GM12892 (cell line): ENCODE results near the gene FUBP3.

ENCODE experiments used
- DNase-seq: peaks from one replicate; pipeline ENCODE4 v3.0.0; 2011; ENCODE audit not compliant: insufficient read length
- FAIRE-seq: peaks from 2 replicates; lab custom pipeline; 2011; peaks lifted over from hg19 to GRCh38; lab: Jason Lieb, UNC
- POLR2A ChIP-seq: IDR thresholded peaks from 2 replicates; pipeline ENCODE4 v1.6.1; 2011; ENCODE audit warnings: low read depth, low read length, control low read depth
- POLR2AphosphoS5 ChIP-seq: IDR thresholded peaks from 2 replicates; pipeline ENCODE4 v1.6.1; 2011; ENCODE audit warnings: low read depth, low read length, control low read depth
- TAF1 ChIP-seq: IDR thresholded peaks from 2 replicates; pipeline ENCODE4 v1.6.1; 2011; ENCODE audit warnings: low read depth, mild to moderate bottlenecking, control low read depth, low read length, borderline replicate concordance

The FUBP3 gene

DNA sequence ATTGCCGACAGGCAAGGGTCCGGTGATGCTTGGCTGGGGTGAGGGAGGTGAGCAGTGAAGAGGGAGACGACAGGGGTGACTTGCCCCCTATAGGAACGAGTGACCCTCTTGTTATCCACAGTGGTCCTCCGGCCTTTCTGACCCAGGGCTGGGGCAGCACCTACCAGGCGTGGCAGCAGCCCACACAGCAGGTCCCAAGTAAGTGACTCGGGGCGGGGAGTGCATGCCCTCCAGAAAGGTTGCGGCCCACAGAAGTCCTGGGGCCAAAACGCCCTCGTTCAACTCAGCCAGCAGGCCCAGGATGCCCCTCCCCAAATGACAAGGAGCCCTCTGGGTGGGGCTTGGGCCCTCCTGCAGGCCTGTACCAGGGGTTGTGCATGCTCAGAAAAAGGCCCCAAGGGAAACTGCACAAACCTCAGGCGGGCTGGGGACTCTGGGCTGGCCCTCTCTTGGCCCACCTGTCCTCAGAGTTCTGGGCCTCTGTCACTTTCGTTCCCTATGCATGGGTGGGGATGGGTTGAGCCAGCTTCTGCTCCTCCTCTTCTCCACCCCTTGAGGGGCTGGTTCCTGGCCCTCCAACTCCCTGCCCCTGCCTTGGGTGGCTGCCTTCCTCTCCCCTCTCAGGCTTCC is 52.8 kb downstream of the FUBP3 start:
- TF ChIP-seq TAF1 = no peak
- TF ChIP-seq POLR2AphosphoS5 = no peak
- no peak for TF ChIP-seq POLR2A
- no peak for FAIRE-seq
- no peak for DNase-seq

DNA sequence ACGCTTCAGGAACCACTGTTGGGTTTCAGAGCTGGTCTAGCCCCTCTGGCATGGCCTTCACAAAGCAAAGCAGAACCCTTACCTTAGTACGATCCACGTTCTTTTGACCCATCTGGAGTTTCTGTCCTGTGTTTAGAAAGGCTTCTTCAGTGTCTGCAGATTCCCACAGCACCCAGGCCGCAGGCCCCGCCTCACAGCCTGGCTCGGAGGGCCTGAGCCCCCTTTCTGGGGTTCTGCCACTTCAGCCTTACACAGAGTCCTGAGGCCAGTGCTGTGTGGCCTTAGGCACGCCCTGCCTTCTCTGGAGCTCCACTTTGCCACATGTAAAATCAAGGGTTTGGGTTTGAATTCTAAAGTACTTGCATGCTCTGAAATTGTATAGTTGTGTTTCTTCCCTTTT is 53.5 kb downstream of the FUBP3 start:
- TF ChIP-seq TAF1 = no peak
- no peak for TF ChIP-seq POLR2A
- TF ChIP-seq POLR2AphosphoS5 = no peak
- DNase-seq = no peak
- no peak for FAIRE-seq

DNA sequence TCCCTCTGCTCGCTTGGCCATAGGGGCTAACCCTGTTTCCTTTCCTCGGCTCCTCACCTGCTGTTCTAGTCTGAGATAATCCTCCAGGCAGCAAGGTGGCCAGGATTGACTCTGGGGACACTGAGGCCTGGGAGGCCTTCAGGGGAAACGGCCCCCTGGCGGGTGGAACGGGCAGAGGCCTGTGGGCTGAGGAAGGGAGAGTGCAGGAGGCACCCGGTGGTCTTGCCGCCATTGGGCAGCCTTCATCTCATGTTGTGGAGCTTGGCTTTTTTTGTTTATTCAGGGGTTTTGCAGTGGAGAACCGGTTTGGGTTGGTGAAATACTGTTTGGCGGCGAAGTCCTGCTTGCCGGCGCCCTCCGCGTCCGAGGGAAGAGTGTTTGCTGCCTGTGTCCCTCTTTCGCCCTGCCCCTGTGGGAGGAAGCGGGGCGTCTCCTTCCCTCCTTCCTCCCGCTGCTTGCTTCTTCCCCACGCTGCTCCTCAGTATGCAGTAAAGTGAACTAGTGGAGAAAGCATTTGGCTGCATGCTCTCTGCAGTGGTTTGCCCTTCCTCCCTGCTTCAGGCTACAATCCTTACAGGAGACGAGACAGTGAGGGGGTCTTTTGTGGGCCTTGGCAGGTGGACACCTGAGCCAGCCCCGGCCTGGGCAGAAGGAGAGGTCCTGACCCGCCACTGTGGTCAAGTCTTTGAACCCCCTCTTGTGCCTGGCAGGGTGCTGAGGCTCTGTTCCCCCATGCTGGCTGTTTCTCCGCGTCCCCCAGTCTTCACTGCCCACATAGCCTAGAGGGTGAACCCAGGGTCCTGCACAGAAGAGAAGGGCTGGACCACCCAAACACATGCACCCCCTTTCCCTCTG is 54.2 kb downstream of the FUBP3 start:
- no peak for DNase-seq
- no peak for TF ChIP-seq POLR2AphosphoS5
- no peak for TF ChIP-seq TAF1
- TF ChIP-seq POLR2A = no peak
- FAIRE-seq = no peak

DNA sequence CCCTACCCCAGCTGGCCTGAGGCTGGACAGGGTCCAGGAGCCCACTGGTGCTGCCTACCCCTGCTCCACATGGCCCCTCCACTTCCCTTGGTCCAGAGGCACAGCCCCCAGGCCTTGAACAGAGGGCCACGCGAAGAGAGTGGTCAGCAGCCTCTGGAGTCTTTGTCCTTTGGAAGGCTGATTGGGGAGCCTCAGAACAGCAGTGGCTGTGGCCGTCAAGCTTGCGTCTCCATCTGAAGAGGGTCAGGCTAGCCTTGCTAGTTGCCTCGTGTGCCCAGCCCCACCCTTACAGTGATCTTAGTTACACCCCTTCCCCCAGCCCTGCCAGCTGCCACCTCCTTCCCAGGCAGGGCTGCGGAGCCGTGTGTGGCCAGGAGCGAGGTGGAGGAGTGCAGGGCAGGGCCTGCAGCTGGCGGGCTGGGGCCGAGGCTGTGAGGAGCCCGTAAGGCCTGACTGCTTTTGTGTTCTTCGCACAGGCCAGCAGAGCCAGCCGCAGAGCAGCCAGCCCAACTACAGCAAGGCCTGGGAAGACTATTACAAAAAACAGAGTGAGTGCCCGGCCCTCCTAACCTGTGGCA is 54.9 kb downstream of the FUBP3 start:
- TF ChIP-seq POLR2AphosphoS5 = no peak
- DNase-seq = no peak
- FAIRE-seq = no peak

DNA sequence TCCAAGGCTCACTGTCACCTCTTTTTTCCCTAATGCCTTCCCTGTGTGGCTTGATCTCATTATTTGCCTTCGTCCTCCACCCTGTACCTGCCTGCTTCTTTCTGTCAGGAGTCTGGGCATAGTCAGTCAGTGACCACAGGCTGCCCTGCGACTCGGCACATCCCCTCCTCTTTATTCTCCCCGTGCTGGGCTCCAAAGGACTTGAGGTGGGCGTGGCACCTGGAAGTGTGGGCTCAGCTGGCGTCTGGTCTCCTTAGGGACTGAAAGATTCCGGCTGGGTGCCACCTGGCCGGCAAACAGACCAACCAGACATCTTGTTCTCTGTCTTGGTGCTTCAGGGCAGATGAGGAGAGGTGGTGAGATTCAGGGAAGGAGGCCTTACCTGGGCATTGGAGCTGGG is 55.4 kb downstream of the FUBP3 start:
- no peak for FAIRE-seq
- TF ChIP-seq TAF1 (no peak), POLR2A (no peak), POLR2AphosphoS5 (no peak)
- DNase-seq = no peak

DNA sequence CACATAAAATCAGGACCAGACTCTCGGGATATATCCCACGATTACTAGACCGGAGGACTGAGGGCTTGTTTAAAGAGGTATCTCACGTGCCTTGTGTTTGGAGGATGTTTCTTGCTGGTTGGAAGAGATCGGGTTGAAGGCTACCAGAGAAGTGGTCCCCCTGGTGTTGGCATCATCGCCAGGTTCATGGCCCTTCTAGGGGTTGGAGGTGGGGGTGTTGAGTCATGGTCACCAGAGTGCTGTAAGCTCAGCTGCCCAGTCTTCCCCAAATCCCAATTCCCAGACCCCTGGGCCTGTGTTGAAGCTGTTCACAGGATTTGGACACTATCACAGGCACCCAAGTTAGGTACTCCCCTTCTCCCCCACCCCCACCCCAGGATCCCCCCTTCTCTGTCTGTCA is 55.9 kb downstream of the FUBP3 start:
- TF ChIP-seq TAF1 (no peak), POLR2A (no peak), POLR2AphosphoS5 (no peak)
- no peak for FAIRE-seq
- DNase-seq = no peak

DNA sequence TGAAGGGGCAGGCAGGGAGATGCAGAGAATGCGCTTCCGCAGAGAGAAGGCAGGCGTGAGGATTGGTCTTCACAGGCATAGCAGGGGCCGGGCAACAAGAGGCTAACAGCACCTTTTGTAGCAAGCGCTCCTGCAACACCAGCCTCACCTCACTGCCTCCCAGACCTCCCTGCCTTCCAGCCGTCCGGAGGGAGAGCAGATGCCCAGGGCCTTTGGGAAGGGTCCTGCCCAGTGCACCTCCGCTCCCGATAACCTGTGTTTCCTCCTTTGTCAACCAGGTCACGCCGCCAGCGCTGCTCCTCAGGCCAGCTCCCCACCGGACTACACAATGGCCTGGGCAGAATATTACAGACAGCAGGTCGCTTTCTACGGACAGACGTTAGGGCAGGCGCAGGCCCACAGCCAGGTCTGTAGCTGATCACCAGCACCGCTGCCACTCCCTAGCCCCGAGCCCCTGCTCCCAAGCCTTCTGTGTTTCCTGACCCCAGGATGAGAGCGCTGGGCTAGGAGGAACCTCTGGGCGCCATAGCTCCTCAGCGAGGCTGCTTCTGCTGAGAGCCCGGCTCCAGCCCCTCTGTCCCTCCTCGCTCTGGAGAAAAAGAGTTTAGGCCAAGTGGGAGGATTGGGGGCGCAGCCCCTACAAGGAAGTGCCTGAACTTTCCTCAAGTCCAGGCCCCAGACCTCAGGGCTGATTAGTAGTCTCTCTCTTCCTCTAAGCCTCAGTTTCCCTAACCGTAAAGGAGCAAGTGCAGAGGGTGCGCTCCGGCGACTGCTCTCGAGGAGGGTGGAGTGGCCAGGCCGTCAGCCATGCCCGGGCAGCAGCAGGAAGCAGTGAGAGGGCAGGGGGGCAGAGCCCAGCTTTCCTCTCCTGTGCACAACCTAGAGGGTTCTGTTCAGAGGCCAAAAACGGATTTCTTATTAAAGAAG is 56.6 kb downstream of the FUBP3 start:
- DNase-seq (no peak), FAIRE-seq (no peak)
- no peak for TF ChIP-seq TAF1
- TF ChIP-seq POLR2AphosphoS5 = no peak
- no peak for TF ChIP-seq POLR2A

DNA sequence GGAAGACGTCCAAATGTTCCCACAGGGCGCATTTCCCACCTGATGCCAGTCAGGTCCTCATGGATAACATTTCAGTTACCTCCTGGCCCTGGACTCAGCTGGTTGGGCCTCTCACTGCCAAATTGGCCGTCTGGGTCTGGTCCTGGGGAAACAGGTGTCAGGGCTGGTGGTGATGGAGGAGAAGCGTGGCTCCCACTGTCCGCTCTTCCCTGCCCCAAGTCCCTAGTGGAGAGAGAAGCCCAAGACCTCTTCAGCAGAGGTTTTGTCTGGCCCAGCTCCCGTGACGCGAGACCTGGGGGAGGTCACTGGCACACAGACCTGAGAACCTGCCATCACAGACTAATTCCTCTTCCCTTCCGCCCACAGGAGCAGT is 57.3 kb downstream of the FUBP3 start:
- no peak for TF ChIP-seq POLR2AphosphoS5
- TF ChIP-seq POLR2A = no peak
- TF ChIP-seq TAF1 = no peak
- FAIRE-seq (no peak), DNase-seq (no peak)

DNA sequence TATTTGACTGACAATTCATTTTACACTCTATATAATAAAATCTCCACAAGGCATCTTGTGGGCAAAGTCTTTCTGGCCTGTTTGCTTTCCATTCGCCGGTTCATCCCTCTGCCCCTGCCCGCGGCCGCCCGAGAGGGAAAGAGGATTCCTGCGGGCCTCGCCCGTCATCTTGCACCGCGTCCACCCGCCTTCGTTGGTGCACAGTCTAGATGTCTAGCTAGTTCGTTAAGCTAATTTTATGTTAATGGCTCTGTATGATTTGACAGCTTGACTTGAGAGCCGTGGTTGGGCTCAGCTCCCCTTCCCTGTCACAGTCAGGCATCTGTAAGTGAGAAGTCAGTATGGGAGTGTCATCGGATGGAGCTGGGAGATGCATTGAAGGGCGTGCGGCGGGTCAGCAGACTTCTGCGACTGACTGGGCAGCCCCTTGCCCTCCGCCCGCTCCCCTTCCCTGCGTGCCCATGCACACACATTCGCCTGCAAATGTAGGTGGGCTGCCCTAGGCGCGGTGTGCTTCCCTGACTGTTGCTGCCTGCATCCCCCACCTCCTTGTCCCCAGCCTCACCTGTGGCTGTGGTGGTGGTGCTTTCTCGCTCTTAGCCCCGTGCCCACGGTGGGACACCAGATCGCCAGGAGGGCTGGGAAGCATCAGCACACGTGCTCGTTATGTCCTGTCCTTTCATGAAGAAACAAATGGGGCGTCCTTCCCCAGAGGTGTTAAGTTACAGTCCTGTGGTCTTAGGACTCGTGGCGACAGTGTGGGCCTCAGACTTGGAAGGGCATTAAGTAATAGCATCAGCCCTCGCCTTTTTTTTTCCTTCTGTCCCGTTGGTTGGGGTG is 59.1 kb downstream of the FUBP3 start:
- no peak for FAIRE-seq
- DNase-seq = no peak
- no peak for TF ChIP-seq POLR2A
- no peak for TF ChIP-seq TAF1
- no peak for TF ChIP-seq POLR2AphosphoS5

DNA sequence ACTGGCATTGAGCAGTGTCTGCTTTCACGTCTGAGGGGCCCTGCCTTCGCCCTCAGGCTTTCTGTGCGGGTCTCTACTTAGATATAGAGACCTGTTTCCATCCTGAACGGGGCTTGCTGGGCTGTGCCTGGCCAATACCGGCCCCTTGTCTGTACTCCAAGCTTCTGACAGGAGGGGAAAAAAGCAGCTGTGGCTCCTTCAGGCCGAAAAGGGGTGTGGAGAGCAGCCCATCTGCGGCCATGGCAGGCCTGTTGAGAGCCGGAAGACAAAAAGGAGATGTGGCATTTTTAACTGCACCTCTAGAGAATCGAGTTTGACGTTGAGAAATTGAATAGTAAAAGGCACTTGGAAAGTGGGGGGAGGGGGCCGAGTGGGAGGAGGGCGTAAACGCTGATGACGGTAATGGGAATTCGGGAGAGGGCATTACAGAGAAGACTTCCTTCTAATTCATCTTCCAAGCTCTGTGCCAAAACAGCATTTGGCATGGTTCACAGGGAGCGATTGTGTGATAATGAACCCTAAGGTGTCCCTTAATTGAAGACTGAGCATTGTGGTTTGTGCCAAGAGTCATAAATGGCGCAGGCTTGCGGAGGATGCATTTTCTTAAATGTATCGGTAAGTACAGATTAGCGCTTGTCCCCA is 59.9 kb downstream of the FUBP3 start:
- FAIRE-seq (no peak), DNase-seq (no peak)
- no peak for TF ChIP-seq POLR2A
- no peak for TF ChIP-seq POLR2AphosphoS5
- TF ChIP-seq TAF1 = no peak
